Nucleus accumbens (tissue), 56 donors: ENCODE data around the gene VAV2.
A peak's percentile ranks its signal among the peaks of the same experiment; 100 is the strongest.
"Not testable (repeated sequence)": the region's sequence is repeated elsewhere in the genome, so short reads cannot be mapped to it uniquely, and the experiment has no call there.

Experiments
- DNase-seq, 56 donors: peaks; one replicate each; lab custom pipeline; 2025; lab: John Stamatoyannopoulos, UW

The VAV2 gene

DNA sequence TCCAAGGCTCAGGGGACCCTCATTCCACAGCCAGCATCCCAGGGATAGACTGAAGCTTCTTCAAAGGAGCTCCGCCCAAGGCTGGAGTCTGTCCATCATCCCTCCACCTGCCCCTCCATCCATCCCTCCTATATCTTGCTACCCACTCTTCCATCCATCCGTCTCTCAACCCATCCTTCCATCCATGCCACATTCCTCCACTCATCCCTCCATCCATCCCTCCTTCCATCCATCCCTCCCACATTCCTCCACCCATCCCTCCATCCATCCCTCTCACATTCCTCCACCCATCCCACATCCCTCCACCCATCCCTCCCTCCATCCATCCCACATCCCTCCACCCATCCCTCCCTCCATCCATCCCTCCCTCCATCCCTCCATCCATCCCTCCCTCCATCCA is 5.5 kb upstream of the VAV2 start:
- no peak for DNase-seq

DNA sequence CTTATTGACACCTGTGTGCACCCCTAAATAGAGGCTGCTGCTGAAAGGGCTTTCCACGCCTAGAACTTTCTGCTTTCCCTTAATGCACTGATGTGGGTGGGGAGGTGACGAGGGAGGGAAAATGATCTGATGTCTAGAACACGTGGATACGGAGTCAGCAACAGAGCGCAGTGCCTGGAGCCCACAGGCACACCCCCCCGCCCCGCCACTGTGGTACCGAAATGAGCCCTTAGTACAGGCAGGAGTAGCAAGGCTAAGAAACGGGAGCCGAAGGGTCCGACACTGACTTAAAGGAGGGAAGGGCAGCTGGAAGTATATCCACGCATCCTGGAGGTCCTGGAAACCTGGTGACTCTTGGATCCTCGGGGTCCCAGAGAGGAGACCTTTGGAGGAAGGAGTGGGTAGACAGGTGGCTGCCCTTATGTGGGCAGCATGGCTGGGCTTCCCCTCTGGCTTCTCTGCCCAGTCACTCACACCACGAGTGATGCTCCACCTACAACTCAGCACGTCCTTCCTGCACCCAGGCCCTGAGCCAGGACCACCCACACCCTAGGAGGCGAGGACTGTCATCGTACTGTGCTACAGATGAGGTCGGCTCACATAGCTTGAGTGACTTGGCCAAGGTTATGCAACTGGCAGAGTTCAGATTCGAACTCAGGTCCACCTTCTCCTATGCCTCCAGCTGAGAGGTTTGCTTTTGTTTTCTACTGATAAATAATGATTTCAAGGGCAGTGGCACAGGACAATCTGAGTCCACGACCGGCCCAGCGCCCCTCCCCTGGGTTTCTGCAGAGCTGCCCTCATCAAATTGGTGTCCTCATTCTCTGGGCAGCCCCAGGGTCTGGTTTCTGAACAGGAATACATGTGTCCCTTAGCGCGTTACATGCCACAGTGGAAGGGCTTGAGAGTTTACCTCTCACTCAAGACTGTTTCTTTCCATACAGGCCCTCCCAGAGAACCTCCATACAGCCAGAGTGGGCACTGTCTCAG is 4.7 kb upstream of the VAV2 start:
- peak in 3 of 56 donors; percentile 19 to 21 (median 20) for DNase-seq

DNA sequence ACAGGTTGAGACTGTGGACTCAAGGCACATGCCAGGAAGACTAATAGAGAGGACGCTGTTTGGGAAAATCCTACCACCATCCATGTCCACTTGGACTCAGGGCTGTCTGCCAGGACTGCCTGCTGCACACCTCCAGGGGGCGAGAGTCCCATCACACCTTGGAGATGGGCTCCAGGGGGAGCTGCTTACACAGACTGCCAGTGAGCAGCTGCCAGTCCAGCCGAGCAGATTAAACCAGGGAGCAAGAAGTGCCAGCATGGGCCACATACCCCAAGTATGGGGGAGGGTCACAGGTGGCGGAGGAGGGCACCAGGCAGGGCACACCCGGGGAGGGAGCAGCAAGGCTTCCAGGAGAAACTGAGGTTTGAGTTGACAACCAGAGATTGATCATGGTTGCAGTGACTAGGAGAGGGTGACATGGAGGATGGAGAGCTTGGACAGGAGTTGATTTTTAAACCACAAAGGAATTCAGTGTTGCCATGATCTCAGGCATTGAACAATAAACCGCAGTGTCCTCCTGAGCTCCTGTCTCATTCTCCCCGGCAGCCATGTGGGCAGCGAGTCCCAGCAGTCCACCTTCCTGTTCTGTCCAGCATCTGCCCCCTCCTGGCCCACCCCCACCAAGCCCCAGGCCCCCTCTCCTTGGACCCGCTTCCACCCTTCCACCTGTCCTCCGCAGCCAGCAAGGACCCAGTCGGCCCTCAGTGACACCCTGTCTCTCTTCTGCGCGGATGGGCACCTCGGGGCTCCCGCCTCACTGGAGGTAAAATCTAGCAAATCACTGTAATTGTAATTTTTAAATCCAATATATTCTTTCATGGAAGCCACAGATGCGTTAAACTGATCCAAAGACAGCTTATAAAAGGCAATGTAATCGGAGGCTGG is 3.1 kb upstream of the VAV2 start:
- DNase-seq, result no peak

DNA sequence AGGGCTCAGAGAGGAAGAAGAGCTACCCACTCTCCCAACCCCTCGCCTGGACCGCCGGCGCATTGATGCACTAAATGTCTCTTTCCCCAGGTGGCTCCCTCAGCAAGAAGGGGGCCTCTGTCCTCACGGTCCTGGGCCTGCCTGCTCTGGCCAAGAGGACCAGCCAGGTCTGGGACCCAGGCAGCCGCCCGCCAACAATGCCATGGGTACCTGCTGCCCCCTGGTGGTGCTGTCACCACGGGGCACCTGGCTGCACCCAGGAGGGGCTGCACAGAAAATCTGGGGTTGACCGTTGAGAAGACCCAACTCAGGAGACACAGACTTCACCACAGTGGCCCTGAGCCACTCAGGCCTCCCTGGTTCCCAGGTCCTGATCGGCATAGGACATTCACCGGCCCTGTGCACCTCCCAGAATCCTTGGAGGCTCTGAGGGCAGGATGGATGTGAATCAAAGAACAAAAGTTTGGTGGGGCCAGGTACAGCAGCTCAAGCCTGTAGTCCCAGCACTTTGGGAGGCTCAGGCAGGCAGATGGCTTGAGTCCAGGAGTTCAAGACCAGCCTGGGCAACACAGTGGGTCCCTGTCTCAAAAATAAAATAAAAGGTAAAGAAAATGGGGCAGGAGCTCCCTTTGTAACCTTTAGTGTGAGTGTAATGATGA is 2.4 kb upstream of the VAV2 start:
- DNase-seq, result peak in 50 of 56 donors; percentile 32 to 85 (median 57)

DNA sequence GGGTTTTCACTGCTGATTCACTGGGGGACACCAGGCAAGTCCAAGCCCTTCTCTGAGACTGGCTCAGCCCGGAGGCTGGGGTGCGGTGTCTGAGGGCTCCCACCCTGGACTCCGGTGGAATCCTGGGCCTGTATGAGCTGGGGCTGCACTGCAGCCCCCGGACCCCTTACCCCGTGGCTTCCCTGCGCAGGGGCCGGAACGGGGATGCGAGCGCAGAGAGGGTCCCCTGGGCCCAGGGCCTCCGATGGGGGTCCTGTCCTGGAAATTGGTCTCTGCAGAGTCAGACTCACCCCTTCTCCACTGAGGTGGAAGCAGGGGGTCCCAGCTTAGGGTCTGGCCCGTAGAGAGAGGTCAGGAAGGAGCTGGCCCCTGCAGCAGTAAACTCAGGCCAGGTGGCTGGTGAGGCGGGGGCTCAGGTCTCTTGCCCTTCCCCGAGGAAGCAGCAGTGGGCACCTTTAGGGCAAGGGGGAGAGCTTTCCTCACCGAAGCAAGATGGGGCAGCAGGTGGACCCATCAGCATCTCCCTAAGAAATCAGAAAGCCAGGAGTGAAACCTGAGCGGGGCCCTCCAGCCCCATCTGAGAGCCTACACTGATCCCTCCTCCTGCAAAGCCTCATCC is 1.6 kb upstream of the VAV2 start:
- no peak for DNase-seq

DNA sequence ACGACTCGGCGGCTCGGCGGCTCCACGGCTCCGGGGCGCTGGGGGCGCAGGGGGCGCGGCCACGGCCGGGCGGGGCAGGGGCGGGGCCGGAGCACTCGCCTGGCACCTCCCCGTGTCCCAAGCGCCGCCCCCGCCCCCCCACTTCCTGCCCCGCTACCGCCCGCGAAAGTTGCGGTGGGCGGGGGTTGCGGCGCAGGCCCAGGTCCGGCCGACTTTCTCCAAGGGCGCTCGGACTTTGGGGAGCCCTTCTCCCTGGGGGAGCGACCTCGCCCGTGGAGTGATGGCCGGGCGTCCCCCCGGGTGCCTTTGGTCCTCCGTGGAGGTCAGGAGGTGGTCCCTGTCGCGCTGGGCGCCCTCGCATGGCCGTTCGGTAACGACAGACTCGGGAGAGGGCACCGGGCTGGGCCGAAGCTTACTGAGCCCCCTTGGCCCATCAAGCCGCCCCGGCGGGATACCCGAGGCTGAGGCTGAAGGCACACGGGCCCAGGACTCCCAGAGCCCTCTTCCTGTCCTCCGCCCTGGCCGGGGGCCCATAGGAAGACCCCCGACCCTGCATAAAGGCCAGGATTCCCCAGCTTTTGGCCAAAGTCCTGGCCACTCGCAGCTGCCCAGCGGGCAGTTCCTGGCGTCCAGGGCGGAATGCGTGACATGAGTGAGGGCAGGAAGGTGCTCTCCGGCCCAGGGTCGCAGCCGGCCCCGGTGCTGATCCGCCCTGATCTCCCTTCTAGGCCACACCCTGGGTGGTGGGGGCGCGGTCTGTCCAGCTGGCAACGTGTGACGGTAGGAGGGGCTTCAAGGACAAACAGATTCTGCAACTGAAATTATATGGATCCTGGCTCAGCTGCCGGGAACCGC is 883 bp upstream of the VAV2 start:
- DNase-seq, result peak in 37 of 56 donors; percentile 12 to 83 (median 43)

DNA sequence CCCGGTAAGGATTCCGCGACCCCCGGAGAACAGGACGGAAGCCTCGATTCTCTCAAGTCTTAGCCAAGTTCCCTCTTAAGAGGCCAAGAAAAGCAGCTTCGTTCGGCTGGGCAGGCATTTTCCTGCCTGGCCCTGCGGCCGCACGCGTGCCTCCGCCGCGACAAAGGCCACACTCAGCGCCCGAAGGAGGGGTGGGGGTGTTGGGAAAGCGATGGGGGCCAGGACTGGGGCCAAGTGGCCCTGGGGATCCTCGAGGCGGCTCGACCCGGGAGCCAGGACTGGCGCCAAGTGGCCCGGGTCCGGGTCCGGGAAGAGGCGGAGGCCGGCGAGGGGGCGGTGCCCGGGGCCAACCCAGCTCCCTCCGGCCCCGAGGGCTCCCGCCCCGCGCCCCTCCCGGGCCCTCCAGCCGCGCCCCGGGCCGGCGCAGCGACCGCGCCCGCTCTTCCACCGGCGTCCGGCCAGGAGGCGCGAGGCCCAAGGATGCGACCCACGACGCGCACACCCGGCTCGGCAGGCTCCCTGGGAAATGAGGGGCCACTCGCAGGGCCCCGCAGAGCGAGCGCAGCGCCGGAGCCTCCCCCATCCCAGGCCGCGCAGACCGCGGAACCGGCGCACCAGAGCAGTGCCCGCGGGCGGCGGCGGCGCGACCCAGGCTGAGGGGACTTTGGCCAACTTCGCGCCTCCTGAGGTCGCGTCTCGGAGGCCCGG is 756 bp downstream of the VAV2 start:
- DNase-seq, result no peak

DNA sequence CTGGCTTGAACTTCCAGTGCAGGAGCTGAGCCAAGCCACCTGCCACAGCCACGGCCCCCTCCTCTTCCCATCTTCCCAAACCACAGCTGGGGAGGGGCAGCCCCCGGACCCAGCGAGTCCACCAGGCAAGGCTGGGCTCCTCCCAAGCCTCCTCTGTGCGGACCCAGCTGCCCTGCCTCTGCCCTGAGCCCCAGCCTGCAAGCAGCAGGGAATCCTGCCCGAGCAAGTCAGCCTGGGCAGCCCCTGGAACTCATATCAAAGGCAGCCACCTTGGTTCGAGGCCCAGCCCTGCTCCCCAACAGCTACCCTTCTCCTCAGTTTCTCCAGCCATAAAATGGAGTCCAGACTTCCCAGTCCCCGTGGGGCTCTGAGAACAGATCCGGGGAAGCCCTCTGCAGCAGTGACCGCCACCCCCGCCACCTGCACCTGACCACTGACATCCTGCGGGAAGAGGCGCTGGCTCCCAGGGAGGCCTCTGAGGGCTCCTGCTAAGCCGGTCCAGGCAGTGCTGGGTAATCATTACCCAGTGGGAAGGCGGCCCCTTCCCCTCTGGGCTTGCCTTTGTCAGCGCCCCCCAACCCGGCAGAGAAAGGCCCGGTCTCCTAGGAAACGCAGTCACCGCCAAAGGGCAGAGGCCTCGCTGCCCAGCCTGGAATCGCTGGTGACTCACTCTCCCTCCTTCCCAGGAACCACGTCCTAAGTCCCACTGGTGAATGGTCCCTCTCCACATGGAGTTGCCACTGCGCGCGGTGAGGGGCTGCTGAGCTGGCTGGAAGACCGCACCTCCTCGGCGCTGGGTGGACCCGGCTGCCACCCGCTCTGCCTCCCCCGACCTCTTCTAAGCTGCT is 1.5 kb downstream of the VAV2 start:
- DNase-seq, result peak in 2 of 56 donors; percentile 21 to 23

DNA sequence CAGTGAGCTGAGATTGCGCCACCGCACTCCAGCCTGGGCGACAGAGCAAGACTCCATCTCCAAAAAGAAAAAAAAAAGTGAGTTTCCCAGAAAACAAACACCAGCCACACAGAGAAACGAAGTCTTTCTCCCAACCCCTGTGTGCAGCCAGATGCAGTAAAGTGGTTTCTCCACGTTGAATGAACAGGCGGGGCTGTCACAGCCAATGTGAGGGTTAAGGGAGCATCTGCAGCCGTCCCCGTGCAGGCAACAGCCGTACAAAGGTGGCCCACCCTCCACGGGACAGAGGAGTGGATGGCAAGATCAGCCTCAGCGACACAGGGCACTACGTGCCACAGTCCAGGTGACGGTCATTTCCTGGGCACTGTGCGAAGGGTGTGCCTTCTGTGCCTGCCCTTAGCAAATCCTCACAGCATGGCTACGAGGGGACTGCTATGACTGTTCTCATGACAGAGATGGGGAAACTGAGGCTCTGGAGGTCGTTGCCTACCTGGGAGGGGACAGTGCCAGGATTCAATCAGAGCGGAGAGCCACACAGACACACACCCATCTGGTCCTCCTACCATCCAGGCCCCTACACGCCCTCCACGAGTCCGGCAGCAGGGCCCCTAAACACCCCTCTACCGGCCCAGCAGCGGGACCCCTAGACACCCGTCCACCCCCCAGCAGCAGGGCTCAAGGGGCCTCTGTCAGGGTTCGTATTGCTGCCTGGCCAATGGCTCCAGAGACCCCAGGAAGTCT is 2.3 kb downstream of the VAV2 start:
- DNase-seq, result no peak

DNA sequence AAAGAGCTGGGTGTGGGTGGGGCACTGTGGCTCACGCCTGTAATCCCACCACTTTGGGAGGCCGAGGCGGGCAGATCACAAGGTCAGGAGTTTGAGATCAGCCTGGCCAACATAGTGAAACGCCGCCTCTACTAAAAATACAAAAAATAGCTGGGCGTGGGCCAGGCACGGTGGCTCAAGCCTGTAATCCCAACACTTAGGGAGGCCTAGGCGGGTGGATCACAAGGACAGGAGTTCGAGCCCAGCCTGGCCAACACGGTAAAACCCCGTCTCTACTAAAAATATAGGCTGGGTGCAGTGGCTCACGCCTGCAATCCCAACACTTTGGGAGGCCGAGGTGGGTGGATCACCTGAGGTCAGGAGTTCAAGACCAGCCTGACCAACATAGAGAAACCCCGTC is 3.4 kb downstream of the VAV2 start:
- DNase-seq, result not testable (repeated sequence)

DNA sequence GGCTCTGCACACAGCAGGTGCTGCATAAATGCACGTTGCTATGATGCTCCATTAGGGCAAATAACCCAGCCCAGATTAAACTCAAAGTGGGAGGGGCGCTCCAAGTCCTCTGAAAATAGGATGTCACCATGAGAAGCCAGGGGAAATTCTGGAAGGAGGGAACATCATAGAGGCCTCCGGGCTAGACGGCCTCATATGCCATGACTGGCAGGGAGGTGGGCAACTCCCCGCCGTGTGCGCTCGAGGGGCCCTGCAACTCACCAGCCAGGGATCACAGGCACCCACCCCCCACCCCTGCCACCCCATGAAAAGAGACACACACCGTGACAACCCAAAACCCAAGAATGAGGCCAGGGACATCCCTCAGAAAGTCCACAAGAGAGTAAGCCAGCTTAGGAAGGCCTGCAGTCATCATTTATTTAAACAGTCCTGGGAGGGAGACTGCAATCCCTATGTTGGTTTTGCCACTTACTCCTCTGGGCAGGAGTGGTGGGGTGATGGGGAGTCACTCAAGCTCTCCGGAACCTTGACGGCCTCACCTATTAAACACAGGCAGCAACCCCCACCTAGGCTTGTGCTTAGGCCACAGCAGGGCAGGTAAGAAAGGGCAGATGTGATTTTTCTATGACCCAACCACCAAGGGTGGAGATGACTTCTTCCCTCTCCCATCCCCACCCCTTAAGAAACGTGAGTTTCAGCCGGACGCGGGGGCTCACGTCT is 4.0 kb downstream of the VAV2 start:
- DNase-seq, result no peak

DNA sequence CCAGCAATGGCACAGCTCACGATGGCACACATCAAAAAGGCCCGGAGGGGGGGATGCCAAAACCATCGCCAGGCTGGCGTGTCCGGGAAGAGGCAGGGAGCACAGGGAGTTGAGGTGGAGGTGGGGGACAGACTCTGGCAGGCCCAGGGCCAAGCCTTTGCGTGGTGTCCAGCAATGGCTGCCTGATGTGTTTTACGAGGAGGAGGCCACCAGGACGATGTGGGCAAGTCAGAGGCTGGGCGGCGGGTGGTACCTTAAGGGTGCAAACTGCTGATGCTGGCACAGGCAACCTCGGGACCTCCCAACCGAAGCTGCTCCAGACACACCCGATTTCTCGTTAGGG is 4.7 kb downstream of the VAV2 start:
- DNase-seq, result no peak

DNA sequence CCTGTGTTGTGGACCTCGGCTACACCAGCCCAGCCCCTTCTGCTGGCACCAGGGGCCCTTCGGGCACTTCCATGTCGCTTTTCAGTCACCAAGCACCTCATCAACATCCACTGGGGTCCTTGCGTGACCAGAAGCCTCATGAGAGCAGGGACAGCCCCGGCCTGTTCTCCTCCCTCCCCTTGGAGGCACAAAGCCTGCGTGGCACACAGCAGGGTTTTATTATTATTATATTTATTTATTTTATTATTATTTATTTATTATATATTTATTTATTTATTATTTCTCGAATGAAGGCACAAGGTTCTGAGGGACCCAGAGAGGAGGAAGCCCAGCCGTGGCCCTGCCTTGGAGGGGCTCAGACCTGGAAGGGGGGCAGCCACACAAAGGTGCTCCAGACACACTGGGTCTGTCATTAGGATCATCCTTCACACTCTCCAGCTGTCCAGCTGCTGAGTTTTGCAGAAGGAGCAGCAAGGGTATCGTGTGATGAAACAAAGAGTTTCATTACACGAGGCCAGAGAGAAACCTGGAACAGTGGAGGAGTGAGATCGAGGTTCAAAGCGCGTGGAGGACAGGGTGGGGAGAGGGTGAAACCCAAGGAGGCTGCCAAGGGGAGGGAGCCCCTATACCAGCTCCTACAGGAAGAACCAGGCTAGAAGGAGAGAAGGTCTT is 5.2 kb downstream of the VAV2 start:
- DNase-seq, result no peak

DNA sequence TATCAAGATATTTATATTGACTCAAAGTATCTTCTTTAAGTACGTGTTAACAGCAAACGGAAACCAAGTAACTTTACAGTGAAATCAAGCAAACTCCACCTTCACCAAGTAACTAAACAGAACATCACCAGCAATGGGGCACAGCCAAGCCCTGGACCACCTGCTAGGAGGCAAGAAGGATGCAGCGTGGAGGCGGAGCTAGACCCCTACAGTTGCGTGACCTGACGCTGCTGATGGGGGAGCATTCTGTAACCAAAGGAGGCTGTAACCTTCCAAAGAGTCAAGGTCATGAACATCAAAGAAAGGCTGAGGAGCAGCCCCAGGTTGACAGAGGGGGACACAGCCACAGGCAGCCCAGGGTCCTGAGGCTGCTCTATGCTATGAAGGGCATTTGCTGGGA is 6.1 kb downstream of the VAV2 start:
- no peak for DNase-seq

DNA sequence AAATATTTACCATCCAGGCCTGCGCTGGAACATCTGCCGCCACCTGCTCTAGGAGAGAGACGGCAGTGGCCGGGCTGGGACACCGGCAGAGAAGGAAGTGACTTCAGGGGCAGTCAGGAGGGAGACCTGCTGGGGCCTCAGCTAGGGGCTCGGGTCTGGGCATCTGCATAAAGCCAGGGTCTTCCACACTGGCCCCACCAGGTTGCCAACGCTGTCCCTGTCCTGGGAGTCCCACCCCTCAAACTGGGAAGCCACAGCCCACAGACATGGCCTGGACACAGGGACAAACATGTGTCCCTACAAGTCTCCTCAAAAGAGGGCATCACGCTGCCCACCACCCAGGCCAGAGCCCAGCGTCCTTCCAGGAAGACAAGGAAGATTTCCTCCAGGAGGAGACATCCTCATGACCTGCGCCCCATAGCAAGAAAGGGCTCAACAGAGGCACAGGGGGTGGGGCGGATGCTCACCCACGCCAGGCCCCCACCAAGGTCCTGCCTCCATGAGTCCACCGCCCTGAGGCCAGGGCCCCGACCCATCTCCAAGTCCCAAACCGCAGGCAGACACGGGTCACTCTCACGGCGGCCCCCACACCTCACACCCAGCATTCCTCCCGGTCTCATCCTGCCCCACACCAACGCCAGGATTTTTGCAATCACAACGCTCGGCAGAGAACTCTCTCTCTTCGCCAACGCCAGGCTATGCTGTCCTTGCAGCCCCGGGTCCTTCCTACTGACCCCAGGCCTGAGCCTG is 9.0 kb downstream of the VAV2 start:
- no peak for DNase-seq
